ENCODE results near the gene TFAM. TPM values are rescaled to one million over a fixed set of nuclear protein-coding genes. Genes with fewer than 3 reads are reported as not detected.
"Not testable (repeated sequence)": the region's sequence is repeated elsewhere in the genome, so short reads cannot be mapped to it uniquely, and the experiment has no call there.

The TFAM gene
- total RNA-seq, 2 experiments from 2014 or later, result 46.1 to 48.0 TPM

DNA sequence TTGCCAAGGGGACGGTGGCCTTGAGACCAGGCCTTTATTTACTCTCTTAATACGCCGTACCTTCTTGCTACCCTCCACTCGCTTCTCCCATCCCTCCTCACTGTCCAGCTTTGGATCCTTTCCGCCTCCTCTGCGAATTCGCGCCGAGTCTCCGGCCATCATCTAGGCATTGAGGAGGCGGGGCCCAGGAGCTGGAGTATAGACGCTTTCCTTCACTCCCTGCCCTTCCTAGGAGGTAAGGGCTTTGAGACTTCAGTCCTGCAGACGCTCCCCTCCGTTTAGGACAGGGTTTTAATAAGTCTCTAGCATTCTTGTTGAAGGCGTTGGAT, 538 bp downstream of the TFAM start:
- Mint-ChIP-seq H3K36me3 (ENCODE audit: low read depth) (peaks cover 41% of the 10 kb centered on the region), H3K27ac (peak overlapping the region; percentile 84), H3K4me1 (peaks cover 48% of the 10 kb centered on the region), H3K9me3 (no peaks in the 10 kb centered on the region), H3K27me3 (no peaks in the 10 kb centered on the region), H3K4me3 (peak overlapping the region; percentile 89)
- ChIA-PET CTCF (interaction anchor here (0.9 to 1.3 kb wide), 3 partner anchors 86 to 117 kb away, joined by 4 to 7 read pairs (median 5); partner anchors contain the start of gene CISD1), POLR2A (interaction anchor here (0.6 to 3.0 kb wide), 9 partner anchors 8 to 119 kb away, joined by 3 to 21 read pairs (median 3); partner anchors contain the start of genes CISD1, IPMK and UBE2D1)
- peak; percentile 28 for DNase-seq

DNA sequence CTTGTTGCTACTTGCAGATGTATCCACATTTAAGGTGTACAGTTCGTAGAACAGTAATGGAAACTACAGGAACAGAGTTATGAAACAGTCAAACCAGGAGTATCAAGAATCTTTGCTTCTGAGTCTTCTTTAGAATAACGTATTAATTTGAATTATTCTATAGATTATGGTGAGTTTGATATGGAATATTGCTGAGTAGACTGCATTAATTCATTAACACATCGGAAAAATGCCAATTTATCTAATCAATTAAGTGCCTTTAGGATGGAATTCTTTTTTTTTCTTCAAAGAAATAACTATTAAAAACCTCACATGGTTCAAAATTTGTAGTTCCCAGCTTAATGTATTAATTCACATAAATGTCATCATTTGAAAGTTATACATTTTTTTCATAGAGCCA, 3.8 kb downstream of the TFAM start:
- H3K27ac Mint-ChIP-seq, result no peak overlapping the region
- peaks cover 46% of the 10 kb centered on the region for H3K4me1 Mint-ChIP-seq
- peaks cover 55% of the 10 kb centered on the region for H3K36me3 Mint-ChIP-seq (ENCODE audit: low read depth)
- no peak overlapping the region for H3K4me3 Mint-ChIP-seq
- no peaks in the 10 kb centered on the region for H3K9me3 Mint-ChIP-seq
- DNase-seq, result no peak
- POLR2A ChIA-PET, result no interaction called here
- H3K27me3 Mint-ChIP-seq, result no peaks in the 10 kb centered on the region
- CTCF ChIA-PET, result no interaction called here

DNA sequence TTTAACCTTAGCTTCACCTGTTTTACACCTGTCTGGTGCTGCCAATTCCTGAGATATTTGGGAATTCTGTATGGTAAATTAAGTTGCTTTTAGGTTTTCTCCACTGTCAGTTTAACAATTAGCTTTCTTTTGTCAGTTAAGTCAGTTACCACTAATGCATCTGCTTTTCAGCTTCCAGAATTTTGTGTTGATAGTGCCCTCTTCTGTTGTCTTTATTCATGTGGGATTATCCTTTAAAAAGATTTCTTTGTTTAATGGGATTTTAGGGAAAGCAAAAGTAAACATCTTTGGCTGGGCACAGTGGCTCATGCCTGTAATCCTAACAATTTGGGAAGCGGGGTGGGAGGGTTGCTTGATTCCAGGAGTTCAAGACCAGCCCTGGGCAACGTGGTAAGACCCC, 8.1 kb downstream of the TFAM start:
- Mint-ChIP-seq H3K36me3 (ENCODE audit: low read depth) (peaks cover 56% of the 10 kb centered on the region), H3K9me3 (no peaks in the 10 kb centered on the region), H3K4me3 (no peak overlapping the region), H3K27ac (no peak overlapping the region), H3K27me3 (no peaks in the 10 kb centered on the region), H3K4me1 (peaks cover 18% of the 10 kb centered on the region)
- CTCF ChIA-PET, result interaction anchor here (0.7 kb wide), 1 partner anchor 65 kb away, joined by 4 read pairs; no protein-coding TSS in a partner anchor
- POLR2A ChIA-PET, result interaction anchor here (1.1 to 1.3 kb wide), 3 partner anchors 8 to 12 kb away, joined by 3 read pairs; partner anchors contain the start of gene TFAM
- DNase-seq, result no peak

DNA sequence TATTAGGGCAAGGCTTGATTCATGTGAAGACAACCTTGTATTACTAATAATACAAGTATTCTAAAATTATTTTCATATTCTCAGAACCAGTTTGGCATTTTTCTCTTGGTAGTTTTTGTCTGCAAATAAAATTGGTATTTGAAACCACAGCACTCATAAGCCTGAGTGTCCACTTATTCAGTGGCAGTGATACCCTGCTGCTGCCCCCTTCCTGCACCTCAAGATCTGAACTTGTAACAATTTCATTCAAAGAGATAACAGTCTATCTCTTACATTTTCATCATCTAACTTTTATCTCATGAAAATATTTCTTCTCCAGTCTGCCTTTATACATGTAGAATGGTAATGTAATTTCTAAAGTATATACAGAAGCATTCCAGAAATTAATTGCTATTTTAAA, 9.3 kb downstream of the TFAM start:
- Mint-ChIP-seq H3K36me3 (ENCODE audit: low read depth) (peaks cover 46% of the 10 kb centered on the region), H3K9me3 (no peaks in the 10 kb centered on the region), H3K4me1 (peaks cover 14% of the 10 kb centered on the region), H3K4me3 (no peak overlapping the region), H3K27ac (no peak overlapping the region), H3K27me3 (no peaks in the 10 kb centered on the region)
- ChIA-PET POLR2A (interaction anchor here (1.3 kb wide), 1 partner anchor 9 kb away, joined by 3 read pairs; the partner anchor contains the start of gene TFAM), CTCF (no interaction called here)
- no peak for DNase-seq

DNA sequence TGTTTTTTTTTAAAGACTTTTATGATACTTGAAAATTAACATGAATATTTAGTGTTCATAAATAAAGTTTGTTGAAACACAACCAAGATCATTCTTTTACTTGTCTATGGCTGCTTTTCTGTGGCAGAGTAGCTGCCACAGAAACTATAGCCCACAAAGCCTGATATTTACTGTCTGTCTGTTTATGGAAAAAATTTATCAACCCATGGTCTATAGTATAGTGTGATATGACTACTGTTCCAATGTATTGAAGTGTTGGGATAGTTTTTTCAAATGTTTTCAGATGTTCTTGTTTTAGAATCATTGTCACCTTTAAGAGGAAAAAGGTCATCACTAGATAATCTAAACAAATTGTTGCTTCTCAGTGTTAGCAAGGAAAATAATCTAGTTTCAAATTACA, 10.8 kb downstream of the TFAM start:
- POLR2A ChIA-PET, result no interaction called here
- Mint-ChIP-seq H3K27me3 (no peaks in the 10 kb centered on the region), H3K27ac (no peak overlapping the region), H3K4me1 (peaks cover 7% of the 10 kb centered on the region), H3K9me3 (no peaks in the 10 kb centered on the region), H3K36me3 (ENCODE audit: low read depth) (peaks cover 39% of the 10 kb centered on the region), H3K4me3 (no peak overlapping the region)
- CTCF ChIA-PET, result no interaction called here
- no peak for DNase-seq

DNA sequence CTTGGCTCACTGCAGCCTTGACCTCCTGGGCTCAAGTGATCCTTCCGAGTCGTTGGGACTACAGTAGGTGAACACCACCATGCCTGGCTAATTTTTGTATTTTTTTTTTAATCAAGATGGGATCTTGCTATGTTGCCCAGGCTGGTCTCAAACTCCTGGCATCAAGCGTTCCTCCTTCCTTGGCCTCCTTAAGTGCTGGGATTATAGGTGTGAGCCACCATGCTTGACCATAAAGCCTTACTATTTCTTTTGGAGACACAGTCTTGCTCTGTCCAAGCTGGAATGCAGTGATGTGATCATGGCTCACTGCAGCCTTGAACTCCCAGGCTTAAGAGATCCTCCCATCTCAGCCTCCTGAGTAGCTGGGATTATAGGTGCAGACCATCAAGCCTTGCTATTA, 12.6 kb downstream of the TFAM start:
- DNase-seq, result no peak
- Mint-ChIP-seq H3K4me1 (no peaks in the 10 kb centered on the region), H3K27me3 (no peaks in the 10 kb centered on the region), H3K27ac (no peak overlapping the region), H3K9me3 (no peaks in the 10 kb centered on the region), H3K36me3 (ENCODE audit: low read depth) (peaks cover 31% of the 10 kb centered on the region), H3K4me3 (no peak overlapping the region)
- CTCF ChIA-PET, result no interaction called here
- POLR2A ChIA-PET, result interaction anchor here (1.6 kb wide), 1 partner anchor 13 kb away, joined by 4 read pairs; the partner anchor contains the start of gene TFAM

DNA sequence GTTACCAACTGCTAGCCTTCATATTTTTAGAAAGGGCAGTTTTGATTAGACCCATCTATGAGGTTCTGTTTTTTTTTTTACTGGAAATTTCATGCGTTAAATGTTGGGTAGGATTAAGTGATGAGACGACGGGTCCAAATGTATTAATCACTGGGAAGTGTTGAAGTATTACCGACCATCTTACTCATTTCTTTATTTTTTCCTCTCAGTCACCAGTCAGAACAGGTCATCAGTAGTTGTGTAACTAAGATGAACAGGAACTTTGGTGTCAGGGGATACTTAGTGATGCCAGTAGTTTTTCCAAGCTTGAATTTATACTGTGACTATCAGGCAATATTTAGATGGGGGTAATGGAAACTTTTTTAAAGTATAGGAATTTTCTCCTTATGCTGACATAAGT, 14.2 kb downstream of the TFAM start:
- Mint-ChIP-seq H3K4me1 (no peaks in the 10 kb centered on the region), H3K27me3 (no peaks in the 10 kb centered on the region), H3K36me3 (ENCODE audit: low read depth) (peaks cover 27% of the 10 kb centered on the region), H3K27ac (no peak overlapping the region), H3K9me3 (no peaks in the 10 kb centered on the region), H3K4me3 (no peak overlapping the region)
- CTCF ChIA-PET, result no interaction called here
- POLR2A ChIA-PET, result no interaction called here
- no peak for DNase-seq

DNA sequence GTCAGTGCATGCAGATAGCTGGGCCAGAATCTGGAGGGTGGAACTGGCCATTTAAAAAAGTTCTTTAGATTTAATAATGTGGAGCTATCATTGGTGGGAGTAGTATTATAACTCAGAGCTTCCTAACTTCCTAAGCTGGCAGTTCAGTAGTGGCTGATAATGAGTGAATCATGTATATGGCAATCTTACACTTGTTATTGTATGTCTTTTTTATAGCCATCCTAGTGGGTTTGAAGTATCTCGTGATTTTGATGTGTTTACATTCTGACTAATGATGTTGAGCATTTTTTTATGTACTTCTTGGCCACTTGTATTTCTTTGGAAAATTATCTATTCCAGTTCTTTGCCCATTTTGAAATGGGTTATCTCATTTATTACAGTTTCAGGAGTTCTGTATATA, 15.4 kb downstream of the TFAM start:
- ChIA-PET CTCF (interaction anchor here (1.0 kb wide), 1 partner anchor 16 kb away, joined by 4 read pairs; the partner anchor contains the start of gene TFAM), POLR2A (no interaction called here)
- no peaks in the 10 kb centered on the region for H3K4me1 Mint-ChIP-seq
- DNase-seq, result no peak
- no peaks in the 10 kb centered on the region for H3K27me3 Mint-ChIP-seq
- H3K36me3 Mint-ChIP-seq (ENCODE audit: low read depth), result peaks cover 21% of the 10 kb centered on the region
- no peak overlapping the region for H3K27ac Mint-ChIP-seq
- no peaks in the 10 kb centered on the region for H3K9me3 Mint-ChIP-seq
- no peak overlapping the region for H3K4me3 Mint-ChIP-seq

DNA sequence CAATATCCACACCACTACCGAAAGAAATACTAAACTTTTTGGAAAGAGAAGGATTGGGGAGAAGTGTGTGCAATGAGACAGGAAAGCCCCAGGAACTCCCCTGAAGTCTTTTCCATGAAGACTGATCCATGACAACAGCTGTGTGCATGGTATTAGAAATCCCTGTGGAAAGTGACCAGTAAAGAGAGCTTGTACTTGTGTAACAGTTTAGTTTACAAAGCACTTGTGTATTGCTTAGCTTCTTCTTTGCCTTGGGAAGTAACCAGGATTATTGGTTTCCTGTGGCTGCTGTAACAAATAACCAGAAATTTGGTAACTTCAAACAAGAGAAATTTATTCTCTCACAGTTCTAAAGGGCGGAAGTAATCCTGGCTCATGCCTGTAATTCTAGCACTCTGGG, 18.8 kb downstream of the TFAM start:
- no peaks in the 10 kb centered on the region for H3K4me1 Mint-ChIP-seq
- DNase-seq, result no peak
- H3K9me3 Mint-ChIP-seq, result no peaks in the 10 kb centered on the region
- ChIA-PET POLR2A (no interaction called here), CTCF (no interaction called here)
- no peak overlapping the region for H3K4me3 Mint-ChIP-seq
- H3K27me3 Mint-ChIP-seq, result no peaks in the 10 kb centered on the region
- H3K36me3 Mint-ChIP-seq (ENCODE audit: low read depth), result peaks cover 7% of the 10 kb centered on the region
- no peak overlapping the region for H3K27ac Mint-ChIP-seq

DNA sequence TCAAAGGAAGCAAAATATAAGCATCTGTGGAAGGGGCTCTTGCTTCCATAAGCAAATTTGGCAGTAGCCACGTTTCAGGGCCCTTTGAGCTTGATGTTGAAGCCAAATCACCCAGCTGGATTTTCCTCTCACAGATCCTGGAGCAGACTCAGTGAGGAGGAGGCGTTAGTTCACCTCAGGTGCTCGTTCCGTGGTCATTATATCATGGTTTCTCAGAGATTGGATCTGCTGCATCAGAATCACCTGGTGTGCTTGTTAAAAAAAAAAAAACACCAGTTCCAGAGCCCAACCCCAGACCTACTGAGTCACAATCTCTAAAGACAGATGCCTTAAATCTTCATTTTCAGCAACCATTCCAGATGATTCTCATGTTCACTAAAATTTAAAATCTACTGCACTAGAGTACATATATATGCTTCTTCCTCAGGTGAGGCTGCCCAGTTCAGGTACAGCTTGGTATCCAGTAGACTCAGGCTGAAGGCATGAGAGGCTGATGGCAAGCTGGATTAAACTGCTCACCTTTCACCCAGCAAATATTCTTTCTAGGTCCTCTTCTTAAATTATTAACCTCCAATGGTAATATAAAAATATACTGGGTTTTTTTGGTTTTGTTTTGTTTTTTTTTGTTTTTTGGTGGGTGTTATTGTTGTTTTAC, 24.9 kb downstream of the TFAM start:
- H3K27ac Mint-ChIP-seq, result no peak overlapping the region
- no peaks in the 10 kb centered on the region for H3K4me1 Mint-ChIP-seq
- POLR2A ChIA-PET, result no interaction called here
- H3K9me3 Mint-ChIP-seq, result no peaks in the 10 kb centered on the region
- no peaks in the 10 kb centered on the region for H3K27me3 Mint-ChIP-seq
- H3K4me3 Mint-ChIP-seq, result no peak overlapping the region
- no peaks in the 10 kb centered on the region for H3K36me3 Mint-ChIP-seq (ENCODE audit: low read depth)
- no peak for DNase-seq
- CTCF ChIA-PET, result no interaction called here

DNA sequence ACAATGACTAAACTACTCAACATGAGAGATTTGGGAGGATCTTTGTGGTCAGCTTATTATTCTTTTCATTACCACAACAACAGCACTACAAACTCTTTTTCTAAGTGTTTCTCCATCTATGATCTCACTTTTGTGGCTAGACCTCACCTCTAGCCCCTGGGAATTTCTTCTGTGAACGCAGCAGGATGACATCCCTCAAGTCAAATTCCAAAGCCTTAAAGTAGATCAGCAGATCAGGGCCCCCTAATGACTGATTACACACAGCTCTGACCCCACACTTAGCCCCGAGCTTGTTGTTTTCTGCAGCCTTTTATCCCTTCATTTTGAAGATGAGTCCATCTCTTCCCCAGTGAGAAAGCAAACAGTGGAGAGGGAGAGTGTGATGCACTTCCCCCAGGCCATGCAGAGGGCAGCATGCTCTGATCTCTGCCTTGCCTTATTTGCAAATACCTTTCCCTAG, 27.3 kb downstream of the TFAM start:
- no peak for DNase-seq
- no peak overlapping the region for H3K4me3 Mint-ChIP-seq
- CTCF ChIA-PET, result no interaction called here
- no peaks in the 10 kb centered on the region for H3K4me1 Mint-ChIP-seq
- H3K9me3 Mint-ChIP-seq, result no peaks in the 10 kb centered on the region
- no peak overlapping the region for H3K27ac Mint-ChIP-seq
- H3K27me3 Mint-ChIP-seq, result no peaks in the 10 kb centered on the region
- POLR2A ChIA-PET, result no interaction called here
- no peaks in the 10 kb centered on the region for H3K36me3 Mint-ChIP-seq (ENCODE audit: low read depth)

DNA sequence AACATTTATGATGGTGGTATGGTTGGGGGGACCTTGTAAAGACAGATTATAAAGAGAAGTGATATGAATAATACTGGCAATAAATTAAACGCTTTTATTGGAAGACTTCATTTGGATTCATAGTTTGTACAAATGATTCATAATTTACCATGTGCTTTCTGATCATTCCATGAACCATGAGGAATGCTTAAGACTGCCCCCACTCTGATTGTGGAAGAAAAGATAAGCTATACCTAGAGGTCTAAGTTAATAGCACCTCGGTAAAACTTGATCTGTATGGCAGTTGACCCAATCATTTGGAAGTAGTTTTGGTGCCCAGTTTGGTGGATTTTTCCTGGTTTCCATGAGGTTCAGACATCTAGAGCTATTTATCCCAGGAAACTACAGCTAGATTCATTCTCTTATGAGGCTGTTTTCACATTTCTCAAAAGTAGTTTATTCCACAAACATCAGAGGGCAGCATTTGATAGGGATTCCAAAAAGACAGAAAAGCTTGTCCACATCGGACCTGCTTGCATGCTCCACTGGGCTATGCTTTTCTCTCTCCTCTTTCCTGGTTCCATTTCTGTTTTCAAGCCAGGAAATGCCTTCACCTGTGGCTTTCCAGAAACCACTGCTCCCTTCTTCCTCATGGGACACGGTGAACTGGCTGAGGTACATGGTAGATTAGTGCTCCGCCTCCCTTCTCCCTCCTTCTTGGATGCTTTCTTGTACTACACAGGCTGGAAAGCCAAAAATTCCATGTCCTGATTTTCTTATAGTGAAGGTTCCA, 29.2 kb downstream of the TFAM start:
- Mint-ChIP-seq H3K27ac (no peak overlapping the region), H3K4me1 (no peaks in the 10 kb centered on the region), H3K9me3 (no peaks in the 10 kb centered on the region), H3K4me3 (no peak overlapping the region), H3K27me3 (peaks cover 2% of the 10 kb centered on the region), H3K36me3 (ENCODE audit: low read depth) (no peaks in the 10 kb centered on the region)
- POLR2A ChIA-PET, result no interaction called here
- DNase-seq, result no peak
- CTCF ChIA-PET, result no interaction called here

DNA sequence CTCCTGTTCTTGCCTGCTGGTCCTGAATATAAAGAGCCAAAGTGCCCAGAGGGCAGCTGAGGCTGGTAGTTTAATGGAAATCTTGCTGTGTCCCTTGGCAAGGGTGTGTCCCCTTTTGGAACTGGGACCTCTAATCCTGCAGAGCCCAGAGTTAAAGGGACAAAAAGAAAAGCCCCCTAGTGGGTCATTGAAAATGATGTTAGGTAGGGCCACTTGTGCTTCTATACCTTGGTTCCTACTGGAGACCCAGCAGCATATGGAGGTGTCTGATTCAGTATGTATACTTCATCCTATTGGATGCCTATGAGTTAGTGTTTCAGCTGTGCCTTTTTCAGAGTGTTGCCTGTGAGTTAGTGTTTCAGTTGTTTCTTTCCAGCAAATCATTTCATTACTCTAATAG, 30.5 kb downstream of the TFAM start:
- Mint-ChIP-seq H3K4me3 (no peak overlapping the region), H3K27ac (no peak overlapping the region), H3K27me3 (peaks cover 10% of the 10 kb centered on the region), H3K4me1 (no peaks in the 10 kb centered on the region), H3K36me3 (ENCODE audit: low read depth) (no peaks in the 10 kb centered on the region), H3K9me3 (no peaks in the 10 kb centered on the region)
- CTCF ChIA-PET, result interaction anchor here (1.0 kb wide), 1 partner anchor 11 kb away, joined by 3 read pairs; no protein-coding TSS in a partner anchor
- DNase-seq, result no peak
- POLR2A ChIA-PET, result no interaction called here

DNA sequence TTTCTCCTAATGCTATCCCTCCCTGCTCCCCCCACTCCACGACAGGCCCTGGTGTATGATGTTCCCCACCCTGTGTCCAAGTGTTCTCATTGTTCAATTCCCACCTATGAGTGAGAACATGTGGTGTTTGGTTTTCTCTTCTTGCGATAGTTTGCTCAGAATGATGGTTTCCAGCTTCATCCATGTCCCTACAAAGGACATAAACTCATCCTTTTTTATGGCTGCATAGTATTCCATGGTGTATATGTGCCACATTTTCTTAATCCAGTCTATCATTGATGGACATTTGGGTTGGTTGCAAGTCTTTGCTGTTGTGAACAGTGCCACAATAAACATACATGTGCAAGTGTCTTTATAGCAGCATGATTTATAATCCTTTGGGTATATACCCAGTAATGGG, 32.7 kb downstream of the TFAM start:
- H3K4me3 Mint-ChIP-seq, result not testable (repeated sequence)

More for the DNA sequence above, 32.7 kb downstream of the TFAM start:
- peaks cover 11% of the 10 kb centered on the region for H3K27me3 Mint-ChIP-seq
- H3K4me1 Mint-ChIP-seq; H3K9me3 Mint-ChIP-seq; H3K36me3 Mint-ChIP-seq (ENCODE audit: low read depth); H3K27ac Mint-ChIP-seq; CTCF ChIA-PET; POLR2A ChIA-PET; DNase-seq: not testable (repeated sequence)
